GM18519 (cell line): ENCODE data around the gene SPATC1L.

Experiments used
- ATAC-seq: cut with Tn5 transposase; IDR thresholded peaks from one replicate; pipeline ENCODE4 v1.9.1; 2021; ENCODE audit warnings: mild to moderate bottlenecking, moderate library complexity; ENCODE audit not compliant: unreplicated experiment, low FRiP score

The SPATC1L gene

GRCh38 chr21:46122758-46123683 lies 61.2 kb downstream of the SPATC1L start:
- ATAC-seq, result no peak

GRCh38 chr21:46122237-46122671 lies 62.0 kb downstream of the SPATC1L start:
- no peak for ATAC-seq

DNA sequence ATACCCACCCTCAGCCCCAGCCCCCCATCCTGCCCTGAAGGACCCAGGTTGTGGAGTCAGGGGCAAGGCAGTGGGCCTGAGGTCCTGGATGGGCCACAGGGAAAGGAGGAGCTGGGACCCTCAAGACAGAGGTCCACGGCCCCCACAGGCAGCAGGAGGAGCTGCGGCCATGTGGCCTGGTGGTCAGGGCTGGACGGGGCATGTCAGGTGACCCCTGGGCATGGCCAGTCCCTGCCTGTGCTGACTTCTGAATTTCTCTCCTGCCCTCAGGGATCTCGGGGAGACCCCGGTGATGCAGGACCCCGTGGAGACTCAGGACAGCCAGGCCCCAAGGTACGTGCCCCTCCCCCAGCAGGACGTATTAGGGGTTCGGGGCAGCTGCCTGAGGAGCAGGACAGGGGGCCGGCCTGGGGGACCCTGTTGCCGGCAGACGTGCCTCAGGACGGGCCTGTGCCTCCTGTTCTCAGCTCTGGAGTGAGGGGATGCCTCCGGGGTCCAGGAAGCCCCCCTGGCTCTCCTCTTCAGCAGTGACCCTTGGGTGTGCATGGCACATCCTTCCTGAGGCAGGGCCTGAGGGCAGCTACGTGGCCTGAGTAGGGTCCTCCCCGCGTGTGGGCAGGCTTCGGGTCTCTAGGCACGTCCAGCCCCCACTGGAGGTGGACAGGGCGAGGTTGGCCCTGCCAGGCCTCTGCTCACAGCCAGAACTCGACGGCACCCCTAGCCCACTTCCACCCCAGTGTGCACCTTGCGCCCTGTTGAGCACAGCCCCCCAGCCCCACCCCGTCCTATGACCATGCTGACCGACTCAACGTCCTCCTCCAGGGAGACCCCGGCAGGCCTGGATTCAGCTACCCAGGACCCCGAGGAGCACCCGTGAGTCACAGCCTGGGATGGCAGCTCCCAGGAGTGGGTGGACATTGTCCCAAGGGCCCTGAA lies 62.7 kb downstream of the SPATC1L start:
- ATAC-seq, result no peak

DNA sequence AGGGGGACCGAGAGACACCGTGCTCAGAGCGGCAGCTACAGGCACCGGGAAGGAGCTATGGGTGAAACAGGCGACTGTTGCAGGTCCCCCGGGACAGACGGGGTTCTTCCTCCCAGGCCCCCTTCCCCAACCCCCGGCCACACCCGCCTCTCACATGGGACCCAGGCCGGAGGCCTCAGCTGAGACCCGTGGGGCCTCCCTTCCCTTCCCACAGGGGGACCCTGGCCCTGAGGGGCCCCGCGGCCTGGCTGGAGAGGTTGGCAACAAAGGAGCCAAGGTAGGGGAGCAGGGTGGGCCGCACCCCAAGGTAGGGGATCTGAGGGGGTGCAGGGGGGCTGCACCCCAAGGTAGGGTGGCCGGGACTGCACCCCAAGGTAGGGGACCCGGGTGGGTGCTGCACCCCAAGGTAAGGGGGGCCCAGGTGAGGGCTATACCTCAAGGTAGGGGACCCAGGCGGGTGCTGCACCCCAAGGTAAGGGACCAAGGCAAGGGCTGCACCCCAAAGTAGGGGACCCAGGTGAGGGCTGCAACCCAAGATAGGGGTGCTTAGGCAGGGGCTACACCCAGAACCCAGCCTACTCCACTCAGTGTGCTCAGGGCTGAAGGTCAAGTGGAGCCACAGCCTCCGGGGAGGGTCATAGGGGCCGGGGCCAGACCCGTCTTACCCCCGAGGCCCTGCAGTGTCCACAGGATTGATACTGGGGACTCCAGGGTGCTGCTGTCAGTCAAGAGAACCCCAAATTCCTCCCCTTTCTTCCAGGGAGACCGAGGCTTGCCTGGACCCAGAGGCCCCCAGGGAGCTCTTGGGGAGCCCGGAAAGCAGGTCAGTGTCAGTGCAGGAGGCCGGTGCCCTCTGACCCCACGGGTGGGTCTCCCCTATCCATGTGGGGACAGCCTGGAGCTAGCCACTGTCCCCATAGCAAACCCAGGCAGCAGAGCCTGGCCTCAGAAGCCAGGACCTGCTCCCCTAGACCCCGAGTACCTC lies 63.7 kb downstream of the SPATC1L start:
- no peak for ATAC-seq

GRCh38 chr21:46119637-46120271 lies 64.5 kb downstream of the SPATC1L start:
- no peak for ATAC-seq

DNA sequence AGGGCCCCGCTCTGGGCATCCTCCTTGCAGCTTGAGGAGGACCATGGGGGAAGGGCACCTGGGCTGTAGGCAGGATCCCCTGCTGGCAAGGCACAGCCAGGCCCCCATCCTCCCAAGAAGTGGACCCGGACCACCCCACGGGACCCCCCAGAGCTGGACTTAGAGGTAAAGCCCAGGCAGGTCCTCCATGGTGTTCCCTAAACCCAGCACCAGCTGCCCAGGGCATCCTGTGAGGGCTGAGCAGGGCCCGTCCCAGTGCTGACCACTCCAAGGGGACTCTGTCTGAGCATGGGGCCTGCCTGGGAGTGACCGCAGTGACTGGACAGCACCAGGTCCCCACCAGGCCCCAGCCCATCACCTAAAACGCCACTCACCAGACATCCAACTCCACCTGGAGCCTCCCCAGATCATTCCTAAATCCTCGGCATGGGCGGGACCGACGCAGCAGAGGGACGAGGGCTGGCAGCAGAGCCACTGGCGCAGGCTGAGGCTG lies 65.1 kb downstream of the SPATC1L start:
- no peak for ATAC-seq

- no peak for ATAC-seq
Observed at GRCh38 chr21:46118316-46119143, 65.7 kb downstream of the SPATC1L start.

- ATAC-seq, result no peak
Observed at GRCh38 chr21:46117586-46118315, 66.5 kb downstream of the SPATC1L start.

GRCh38 chr21:46116776-46117585 lies 67.3 kb downstream of the SPATC1L start:
- no peak for ATAC-seq

GRCh38 chr21:46116189-46116775 lies 68.0 kb downstream of the SPATC1L start:
- ATAC-seq, result no peak

- no peak for ATAC-seq
Observed at GRCh38 chr21:46115441-46116188, 68.6 kb downstream of the SPATC1L start.

- ATAC-seq, result no peak
Observed at GRCh38 chr21:46114963-46115362, 69.3 kb downstream of the SPATC1L start.

- no peak for ATAC-seq
Observed at GRCh38 chr21:46113497-46114176, 70.6 kb downstream of the SPATC1L start.

- no peak for ATAC-seq
Observed at GRCh38 chr21:46112725-46113215, 71.5 kb downstream of the SPATC1L start.
